SK-N-SH treated with all-trans-retinoic acid at 6 μM for 48 hours (cell line): ENCODE data around the gene LILRA1.

Experiments used
- ARNTL ChIP-seq: fragments of 450-650 bp; formaldehyde crosslinking; IDR thresholded peaks from 2 replicates; pipeline ENCODE4 v1.5.0; 2020; ENCODE audit warnings: low read depth, mild to moderate bottlenecking, moderate library complexity, borderline replicate concordance
- ESRRG ChIP-seq: fragments of 250-450 bp; sonication (Bioruptor Pico); IDR thresholded peaks from 2 replicates; pipeline ENCODE4 v1.6.1; 2021; ENCODE audit warnings: mild to moderate bottlenecking
- GLIS3 ChIP-seq: fragments of 250-450 bp; sonication (Bioruptor Pico); IDR thresholded peaks from 2 replicates; pipeline ENCODE4 v1.5.0; 2020; ENCODE audit warnings: mild to moderate bottlenecking, moderate library complexity
- ISL1 ChIP-seq: fragments of 250-450 bp; sonication (Bioruptor Pico); IDR thresholded peaks from 2 replicates; pipeline ENCODE4 v2.1.2; 2022; ENCODE audit warnings: mild to moderate bottlenecking, moderate library complexity
- PATZ1 ChIP-seq: fragments of 250-450 bp; sonication (Bioruptor Pico); IDR thresholded peaks from 2 replicates; pipeline ENCODE4 v1.8.0; 2020; ENCODE audit warnings: mild to moderate bottlenecking, moderate library complexity, borderline replicate concordance
- PPARA ChIP-seq: fragments of 250-450 bp; sonication (Bioruptor Pico); IDR thresholded peaks from 2 replicates; pipeline ENCODE4 v1.5.0; 2020; ENCODE audit warnings: mild to moderate bottlenecking, borderline replicate concordance
- RARB ChIP-seq: fragments of 250-450 bp; sonication (Bioruptor Pico); IDR thresholded peaks from 2 replicates; pipeline ENCODE4 v1.8.0; 2021; ENCODE audit warnings: mild to moderate bottlenecking, moderate library complexity
- SNAI2 ChIP-seq: fragments of 250-450 bp; sonication (Bioruptor Pico); IDR thresholded peaks from 2 replicates; pipeline ENCODE4 v1.5.0; 2020; ENCODE audit warnings: mild to moderate bottlenecking, moderate library complexity
- TCF4 ChIP-seq: fragments of 250-450 bp; sonication (Bioruptor Pico); IDR thresholded peaks from 2 replicates; pipeline ENCODE4 v1.8.0; 2021; ENCODE audit warnings: mild to moderate bottlenecking, moderate library complexity, borderline replicate concordance
- TOX ChIP-seq: fragments of 250-450 bp; sonication (Bioruptor Pico); IDR thresholded peaks from 2 replicates; pipeline ENCODE4 v1.8.0; 2021; ENCODE audit warnings: mild to moderate bottlenecking, moderate library complexity, borderline replicate concordance
- ZFP3 ChIP-seq: fragments of 250-450 bp; sonication (Bioruptor Pico); IDR thresholded peaks from 2 replicates; pipeline ENCODE4 v1.5.0; 2020; ENCODE audit warnings: mild to moderate bottlenecking, moderate library complexity
- ZFP30 ChIP-seq: fragments of 450-650 bp; formaldehyde crosslinking; IDR thresholded peaks from 2 replicates; pipeline ENCODE4 v1.5.0; 2022; ENCODE audit warnings: mild to moderate bottlenecking, moderate library complexity

DNA sequence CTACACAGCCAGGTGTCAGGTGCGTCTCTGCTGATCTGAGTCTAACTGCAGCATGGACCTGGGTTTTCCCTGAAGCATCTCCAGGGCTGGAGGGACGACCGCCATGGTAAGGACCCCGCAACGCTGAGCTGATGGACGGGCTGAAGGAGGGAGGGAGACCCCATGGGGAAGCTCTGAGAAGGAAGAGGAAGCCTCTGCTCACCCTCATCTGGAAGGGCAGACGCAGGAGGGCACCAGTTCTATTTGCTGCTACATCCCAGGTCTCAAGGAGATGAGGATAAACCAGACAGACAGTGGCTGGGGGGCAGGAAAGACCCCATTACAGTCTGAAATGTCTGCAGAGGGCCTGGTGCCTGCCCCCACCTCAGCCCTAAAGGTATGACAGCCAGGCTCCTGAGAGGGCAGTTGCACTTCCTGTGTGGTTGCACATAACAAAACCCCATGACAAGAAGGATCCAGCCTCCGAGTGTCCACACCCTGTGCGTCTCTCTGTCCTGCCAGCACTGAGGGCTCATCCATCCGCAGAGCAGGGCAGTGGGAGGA, 20.0 kb upstream of the LILRA1 start, which contains the start of gene LILRA2:
- no peak for TF ChIP-seq RARB (CRISPR knock-in tag)
- TF ChIP-seq ZFP3 (CRISPR knock-in tag), result no peak
- TF ChIP-seq TOX (CRISPR knock-in tag), result no peak
- no peak for TF ChIP-seq ISL1 (CRISPR knock-in tag)
- TF ChIP-seq SNAI2 (CRISPR knock-in tag), result no peak
- TF ChIP-seq GLIS3 (CRISPR knock-in tag), result no peak
- TF ChIP-seq ESRRG (CRISPR knock-in tag), result no peak
- no peak for TF ChIP-seq ARNTL (CRISPR knock-in tag)
- TF ChIP-seq ZFP30 (CRISPR knock-in tag), result no peak
- no peak for TF ChIP-seq PATZ1 (CRISPR knock-in tag)
- no peak for TF ChIP-seq TCF4
- TF ChIP-seq PPARA (CRISPR knock-in tag), result no peak
